Left ventricle myocardium superior (tissue), 1 donor: ENCODE data around the gene HAPLN2. TPM values are rescaled to one million over a fixed set of nuclear protein-coding genes. Genes with fewer than 3 reads are reported as not detected.
A peak's percentile ranks its signal among the peaks of the same experiment; 100 is the strongest.

Experiments used
- ATAC-seq: fragments of 200-7000 bp; cut with Tn5 transposase; one replicate; pipeline ENCODE4 v1.9.1; 2020; ENCODE audit warnings: mild to moderate bottlenecking, moderate library complexity
- DNase-seq: peaks from one replicate; pipeline ENCODE4 v3.0.0-alpha.2; 2020
- intact Hi-C: fragments of 100-400 bp; cut with micrococcal nuclease; formaldehyde crosslinking; loops from one replicate; pipeline ENCODE4 v1.11.0; 2022
- total RNA-seq: library from RNA; stranded (reverse); fragmentation: NEBNext Ultra II Directional; extraction: Animal tissue kit (Norgen Biotek cat#: 25700); gene quantifications from one replicate; pipeline ENCODE4 v1.2.1, GENCODE V29; 2021
- donor health status: DM: no; HTN: yes; CAD: no; lungs with severe emphysema.

The HAPLN2 gene
- total RNA-seq, 1 donor from 2014 or later = 1.5 TPM

- DNase-seq (peak; percentile 90), ATAC-seq (peak; percentile 54)
Measured at GRCh38 chr1:156656806-156657740, 37.9 kb downstream of the HAPLN2 start.

GRCh38 chr1:156657741-156658319, 38.6 kb downstream of the HAPLN2 start:
- DNase-seq = no peak
- intact Hi-C loops = no loop called here

More at GRCh38 chr1:156656806-156657740, 37.9 kb downstream of the HAPLN2 start:
- intact Hi-C loops = no loop called here

GRCh38 chr1:156658496-156658895, 39.3 kb downstream of the HAPLN2 start:
- DNase-seq (no peak), ATAC-seq (no peak)
- intact Hi-C loops = no loop called here

More at GRCh38 chr1:156657741-156658319, 38.6 kb downstream of the HAPLN2 start:
- ATAC-seq = no peak

GRCh38 chr1:156658945-156659574, 39.8 kb downstream of the HAPLN2 start:
- intact Hi-C loops = no loop called here
- ATAC-seq (no peak), DNase-seq (no peak)

GRCh38 chr1:156659661-156659987, 40.4 kb downstream of the HAPLN2 start:
- intact Hi-C loops = no loop called here
- DNase-seq (no peak), ATAC-seq (no peak)

- ATAC-seq (peak; percentile 81), DNase-seq (peak; percentile 98)
- intact Hi-C loops = no loop called here
Measured at GRCh38 chr1:156659988-156660751, 41.0 kb downstream of the HAPLN2 start.

- ATAC-seq (no peak), DNase-seq (no peak)
- intact Hi-C loops = no loop called here
Measured at GRCh38 chr1:156660752-156661112, 41.5 kb downstream of the HAPLN2 start.

GRCh38 chr1:156662005-156662799, 43.0 kb downstream of the HAPLN2 start:
- ATAC-seq (no peak), DNase-seq (no peak)
- intact Hi-C loops = no loop called here

GRCh38 chr1:156662800-156663055, 43.5 kb downstream of the HAPLN2 start:
- intact Hi-C loops = no loop called here
- no peak for DNase-seq
- no peak for ATAC-seq

GRCh38 chr1:156663178-156663577, 44.0 kb downstream of the HAPLN2 start:
- ATAC-seq = peak; percentile 4
- intact Hi-C loops = no loop called here
- peak; percentile 66 for DNase-seq

GRCh38 chr1:156664046-156664766, 45.0 kb downstream of the HAPLN2 start:
- ATAC-seq = no peak
- intact Hi-C loops = no loop called here
- peak; percentile 44 for DNase-seq

- DNase-seq (peak; percentile 83), ATAC-seq (peak; percentile 64)
- intact Hi-C loops = no loop called here
Measured at GRCh38 chr1:156664767-156665411, 45.7 kb downstream of the HAPLN2 start.

- DNase-seq (no peak), ATAC-seq (no peak)
- intact Hi-C loops = no loop called here
Measured at GRCh38 chr1:156665539-156665938, 46.3 kb downstream of the HAPLN2 start.

- DNase-seq = peak; percentile 43
- peak; percentile 0 for ATAC-seq
- intact Hi-C loops = no loop called here
Measured at GRCh38 chr1:156666862-156667609, 47.8 kb downstream of the HAPLN2 start.

- DNase-seq (peak; percentile 60), ATAC-seq (peak; percentile 67)
- intact Hi-C loops = no loop called here
Measured at GRCh38 chr1:156667610-156667967, 48.4 kb downstream of the HAPLN2 start.

GRCh38 chr1:156667968-156668709, 48.9 kb downstream of the HAPLN2 start:
- intact Hi-C loops = no loop called here
- peak; percentile 2 for ATAC-seq
- DNase-seq = no peak
